ENCODE results near the gene ADAM10.
"Not testable (repeated sequence)": the region's sequence is repeated elsewhere in the genome, so short reads cannot be mapped to it uniquely, and the experiment has no call there.

Gene ADAM10

DNA sequence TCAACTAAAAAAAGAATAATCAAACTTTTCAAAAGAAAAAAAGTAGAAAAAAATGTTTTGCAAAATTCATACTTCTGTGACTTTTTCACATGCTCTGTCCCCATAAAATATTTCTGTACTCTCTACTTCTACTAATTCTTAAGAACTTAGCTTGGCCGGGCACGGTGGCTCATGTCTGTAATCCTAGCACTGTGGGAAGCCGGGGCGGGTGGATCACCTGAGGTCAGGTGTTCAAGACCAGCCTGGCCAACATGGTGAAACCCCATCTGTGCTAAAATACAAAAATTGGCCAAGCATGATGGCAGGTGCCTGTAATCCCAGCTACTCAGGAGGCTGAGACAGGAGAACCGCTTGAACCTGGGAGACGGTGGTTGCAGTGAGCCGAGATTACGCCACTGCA is 145.6 kb downstream of the ADAM10 start:
- DNase-seq: not testable (repeated sequence)

GRCh38 chr15:58602823-58603222 is 146.7 kb downstream of the ADAM10 start:
- no peak for DNase-seq

GRCh38 chr15:58598829-58599210 is 150.7 kb downstream of the ADAM10 start:
- no peak for DNase-seq

DNA sequence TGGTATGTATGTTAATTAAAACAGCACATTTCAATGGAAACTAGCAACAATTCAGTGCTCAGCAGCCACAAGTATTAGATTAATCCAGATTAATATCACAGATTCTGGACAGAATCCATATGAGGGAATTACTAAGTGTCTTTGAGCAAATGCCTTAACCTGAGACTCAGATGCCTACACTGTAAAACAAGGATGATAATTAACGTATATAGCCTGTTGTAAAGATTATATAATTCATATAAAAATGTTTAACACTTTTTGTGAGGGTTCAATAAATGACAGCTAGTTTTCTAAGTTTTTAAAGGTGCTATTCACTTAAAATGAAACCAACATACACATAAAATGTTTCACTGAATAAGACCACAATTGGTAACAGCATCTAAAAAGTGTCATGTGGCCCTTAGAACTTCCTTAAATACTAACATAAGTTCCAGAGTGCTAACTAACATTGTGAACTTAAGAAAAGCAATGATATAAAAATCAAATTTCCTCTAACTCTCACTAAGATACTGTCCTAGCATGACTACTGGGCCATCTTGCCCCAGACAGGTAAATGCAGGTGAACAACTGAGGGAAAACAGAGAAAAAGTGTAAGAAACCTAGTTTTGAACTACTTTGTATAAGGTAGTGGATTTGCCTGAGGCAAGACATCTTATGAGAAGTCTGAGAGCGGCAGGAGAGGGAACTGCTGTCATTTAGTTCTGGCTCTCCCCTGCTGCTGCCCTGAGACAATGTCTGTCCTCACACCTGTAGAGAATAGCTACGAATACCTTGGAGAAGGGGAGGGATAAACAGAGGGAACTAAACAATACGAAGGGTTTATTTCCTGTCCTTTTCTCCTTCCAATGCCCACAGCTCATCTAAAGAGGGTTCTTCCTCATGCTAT is 151.3 kb downstream of the ADAM10 start:
- DNase-seq: no peak

- DNase-seq: no peak
These were observed 153.8 kb downstream of the ADAM10 start for GRCh38 chr15:58595516-58596263.

- no peak for DNase-seq
These were observed 154.6 kb downstream of the ADAM10 start for GRCh38 chr15:58594898-58595297.

- no peak for DNase-seq
These were observed 155.6 kb downstream of the ADAM10 start for GRCh38 chr15:58593870-58594269.

DNA sequence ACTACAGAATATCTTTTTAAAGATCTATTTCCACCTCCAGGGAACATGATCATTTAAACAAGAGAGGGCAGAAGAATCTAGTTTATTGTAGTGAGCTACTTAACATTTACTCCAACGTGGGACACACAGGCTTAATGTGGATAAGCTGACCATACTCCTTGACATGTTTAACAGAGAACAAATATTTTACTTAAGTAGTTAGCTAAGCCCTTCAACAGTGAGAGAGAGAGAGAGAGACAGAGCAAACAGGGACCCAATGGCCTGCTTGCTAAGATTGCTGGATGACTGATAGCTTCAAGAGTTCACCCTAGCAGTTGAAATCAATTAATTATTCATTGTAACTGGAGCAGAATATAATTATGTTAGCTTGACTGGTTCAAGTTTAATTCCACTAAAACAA is 158.6 kb downstream of the ADAM10 start:
- no peak for DNase-seq

DNA sequence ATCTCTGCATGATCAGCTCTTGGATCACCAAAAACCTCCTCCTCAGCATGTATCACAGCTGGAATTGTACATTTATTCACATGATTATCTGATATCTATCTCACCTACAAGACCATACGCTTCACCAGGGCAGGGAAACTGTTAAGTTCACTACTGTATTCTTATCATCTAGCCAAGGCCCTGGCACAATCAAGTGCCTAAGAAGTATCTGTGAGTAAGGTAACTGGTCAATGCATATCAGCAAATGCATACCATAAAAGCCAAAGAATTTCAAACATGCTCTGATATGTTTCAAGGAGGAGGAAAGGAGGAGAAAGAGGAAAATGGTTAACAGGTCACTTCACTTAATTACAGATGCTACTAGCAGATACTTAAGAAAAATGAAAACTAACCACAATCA is 159.3 kb downstream of the ADAM10 start:
- no peak for DNase-seq

- no peak for DNase-seq
These were observed 160.5 kb downstream of the ADAM10 start for GRCh38 chr15:58589047-58589446.

DNA sequence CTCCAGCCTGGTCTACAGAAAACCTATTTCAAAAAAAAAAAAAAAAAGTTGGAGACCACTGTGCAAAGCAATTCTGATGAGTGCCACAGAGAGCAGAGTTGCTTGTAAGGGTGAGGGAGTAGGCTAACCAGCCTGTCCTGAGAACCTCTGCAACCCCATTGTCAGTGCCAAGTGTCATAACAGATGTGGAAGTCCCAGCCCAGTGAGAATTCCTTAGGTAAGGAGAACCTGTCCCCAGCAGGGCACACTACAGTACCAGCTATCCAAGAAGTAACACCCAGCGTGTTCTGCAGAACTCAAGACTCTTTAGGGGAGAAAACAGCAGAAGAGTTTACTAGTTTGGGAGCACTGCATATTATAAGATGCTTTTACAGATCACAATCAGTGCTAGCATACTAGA is 161.4 kb downstream of the ADAM10 start:
- DNase-seq: no peak

GRCh38 chr15:58587486-58587885 is 162.0 kb downstream of the ADAM10 start:
- DNase-seq: no peak

- DNase-seq: no peak
These were observed 163.6 kb downstream of the ADAM10 start for GRCh38 chr15:58585693-58586443.

- no peak for DNase-seq
These were observed 164.6 kb downstream of the ADAM10 start for GRCh38 chr15:58584789-58585461.

GRCh38 chr15:58583171-58583908 is 166.2 kb downstream of the ADAM10 start:
- DNase-seq: no peak

- no peak for DNase-seq
These were observed 167.3 kb downstream of the ADAM10 start for GRCh38 chr15:58582160-58582559.

- DNase-seq: no peak
These were observed 172.8 kb downstream of the ADAM10 start for GRCh38 chr15:58576657-58577056.

GRCh38 chr15:58575045-58575786 is 174.3 kb downstream of the ADAM10 start:
- DNase-seq: no peak

GRCh38 chr15:58574631-58575030 is 174.9 kb downstream of the ADAM10 start:
- DNase-seq: no peak

DNA sequence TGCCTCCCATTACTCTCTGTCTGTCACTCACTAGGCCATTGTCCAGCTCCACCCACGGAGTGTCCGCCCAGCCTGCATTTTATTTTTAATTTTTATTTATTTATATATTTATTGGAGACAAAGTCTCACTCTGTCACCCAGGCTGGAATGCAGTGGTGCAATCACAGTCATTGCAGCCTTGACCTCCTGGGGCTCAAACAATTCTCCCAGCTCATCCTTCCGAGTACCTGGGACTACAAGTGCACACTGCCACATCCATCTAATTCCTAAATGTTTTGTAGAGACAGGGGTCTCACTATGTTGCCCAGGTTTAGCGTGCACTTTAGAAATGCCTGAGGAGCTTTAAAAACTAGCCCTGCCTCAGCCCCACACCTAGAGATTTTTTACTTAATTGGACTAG is 176.2 kb downstream of the ADAM10 start:
- DNase-seq: no peak

- DNase-seq: no peak
These were observed 177.0 kb downstream of the ADAM10 start for GRCh38 chr15:58572521-58572920.
